ENCODE measurements around the gene TMEM42. TPM values are rescaled to one million over a fixed set of nuclear protein-coding genes. Genes with fewer than 3 reads are reported as not detected.

Gene TMEM42
- total and polyA plus RNA-seq, 9 of the 15 experiments (the other 6 are each of a cell fraction or from before 2014, with no cell fraction given), result 0.53 to 1.6 (median 0.98) TPM

DNA sequence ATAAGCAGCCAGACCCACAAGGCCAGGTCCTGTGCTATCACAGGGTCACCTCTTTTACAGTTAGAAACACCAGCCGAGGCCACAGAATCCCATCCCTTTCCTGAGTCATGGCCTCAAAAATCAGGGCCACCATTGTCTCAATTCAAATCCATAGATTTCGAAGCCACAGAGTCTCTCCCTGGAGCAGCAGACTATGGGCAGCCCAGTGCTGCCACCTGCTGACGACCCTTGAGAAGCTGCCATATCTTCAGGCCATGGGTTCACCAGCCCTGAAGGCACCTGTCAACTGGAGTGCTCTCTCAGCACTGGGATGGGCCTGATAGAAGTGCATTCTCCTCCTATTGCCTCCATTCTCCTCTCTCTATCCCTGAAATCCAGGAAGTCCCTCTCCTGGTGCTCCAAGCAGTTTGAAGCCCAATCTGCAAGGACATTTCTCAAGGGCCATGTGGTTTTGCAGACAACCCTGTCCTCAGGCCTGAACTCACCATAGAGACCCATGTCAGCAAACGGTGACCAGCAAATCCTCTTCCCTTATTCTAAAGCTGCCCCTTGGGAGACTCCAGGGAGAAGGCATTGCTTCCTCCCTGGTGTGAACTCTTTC is 52.3 kb downstream of the TMEM42 start (continued):
- TF ChIP-seq MEF2A (IDR thresholded peaks at IDR 0.05; ENCODE audit: control insufficient read depth, low read depth, low read length) (no peak), FOXK2 (conservative IDR thresholded peaks at IDR 0.05 in 1 of 2, IDR thresholded peaks at IDR 0.05 in 1 of 2; ENCODE audit: low read depth in 2 of 2) (no peak), CSDE1 (IDR thresholded peaks at IDR 0.05) (no peak), CTBP1 (IDR thresholded peaks at IDR 0.05; ENCODE audit: borderline replicate concordance) (no peak), SP2 (IDR thresholded peaks at IDR 0.05; ENCODE audit: extremely low read depth, low read depth, low read length, poor library complexity, severe bottlenecking) (no peak), ZHX1 (conservative IDR thresholded peaks at IDR 0.05; ENCODE audit: low read length) (no peak), GABPA (tag; conservative IDR thresholded peaks at IDR 0.05; ENCODE audit: low read depth) (no peak), STAT6 (CRISPR knock-in tag; IDR thresholded peaks at IDR 0.05) (no peak), RFX1 (IDR thresholded peaks at IDR 0.05) (no peak), TBL1XR1 (IDR thresholded peaks at IDR 0.05; ENCODE audit: low read length in 2 of 2) (peak in 1 of 2 experiments; percentile 48; a peak in 1 of 4 replicates), HCFC1 (IDR thresholded peaks at IDR 0.05; ENCODE audit: low read depth, low read length) (0 out of 2 replicates have a peak, but pooled peaks have one; percentile 36), ARID2 (IDR thresholded peaks at IDR 0.05) (no peak), JUNB (CRISPR knock-in tag; conservative IDR thresholded peaks at IDR 0.05) (no peak), STAG1 (CRISPR knock-in tag; IDR thresholded peaks at IDR 0.05; ENCODE audit: borderline replicate concordance) (peak; percentile 69; the same call in 1 of the 2 replicates), SMC3 (conservative IDR thresholded peaks at IDR 0.05; ENCODE audit: insufficient read depth, low read depth, low read length) (peak; percentile 88), HDAC1 (IDR thresholded peaks at IDR 0.05) (peak in 1 of 2 experiments; percentile 48; a peak in 2 of 4 replicates)
- TF ChIP-seq, protein P1, sequence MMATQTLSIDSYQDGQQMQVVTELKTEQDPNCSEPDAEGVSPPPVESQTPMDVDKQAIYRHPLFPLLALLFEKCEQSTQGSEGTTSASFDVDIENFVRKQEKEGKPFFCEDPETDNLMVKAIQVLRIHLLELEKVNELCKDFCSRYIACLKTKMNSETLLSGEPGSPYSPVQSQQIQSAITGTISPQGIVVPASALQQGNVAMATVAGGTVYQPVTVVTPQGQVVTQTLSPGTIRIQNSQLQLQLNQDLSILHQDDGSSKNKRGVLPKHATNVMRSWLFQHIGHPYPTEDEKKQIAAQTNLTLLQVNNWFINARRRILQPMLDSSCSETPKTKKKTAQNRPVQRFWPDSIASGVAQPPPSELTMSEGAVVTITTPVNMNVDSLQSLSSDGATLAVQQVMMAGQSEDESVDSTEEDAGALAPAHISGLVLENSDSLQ (IDR thresholded peaks at IDR 0.05), result peak; percentile 13; the same call in 1 of the 2 replicates
- TF ChIP-seq, protein P2, sequence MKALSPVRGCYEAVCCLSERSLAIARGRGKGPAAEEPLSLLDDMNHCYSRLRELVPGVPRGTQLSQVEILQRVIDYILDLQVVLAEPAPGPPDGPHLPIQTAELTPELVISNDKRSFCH (CRISPR knock-in tag; IDR thresholded peaks at IDR 0.05), result no peak
- TF ChIP-seq, protein P2 (tag; IDR thresholded peaks at IDR 0.05), result no peak
- TF ChIP-seq, protein P3, sequence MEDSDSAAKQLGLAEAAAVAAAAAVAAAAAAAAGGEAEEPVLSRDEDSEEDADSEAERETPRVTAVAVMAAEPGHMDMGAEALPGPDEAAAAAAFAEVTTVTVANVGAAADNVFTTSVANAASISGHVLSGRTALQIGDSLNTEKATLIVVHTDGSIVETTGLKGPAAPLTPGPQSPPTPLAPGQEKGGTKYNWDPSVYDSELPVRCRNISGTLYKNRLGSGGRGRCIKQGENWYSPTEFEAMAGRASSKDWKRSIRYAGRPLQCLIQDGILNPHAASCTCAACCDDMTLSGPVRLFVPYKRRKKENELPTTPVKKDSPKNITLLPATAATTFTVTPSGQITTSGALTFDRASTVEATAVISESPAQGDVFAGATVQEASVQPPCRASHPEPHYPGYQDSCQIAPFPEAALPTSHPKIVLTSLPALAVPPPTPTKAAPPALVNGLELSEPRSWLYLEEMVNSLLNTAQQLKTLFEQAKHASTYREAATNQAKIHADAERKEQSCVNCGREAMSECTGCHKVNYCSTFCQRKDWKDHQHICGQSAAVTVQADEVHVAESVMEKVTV (CRISPR knock-in tag; IDR thresholded peaks at IDR 0.05), result no peak
